ENCODE data around the gene TULP4. TPM values are rescaled to one million over a fixed set of nuclear protein-coding genes. Genes with fewer than 3 reads are reported as not detected.
"Not testable (repeated sequence)": the region's sequence is repeated elsewhere in the genome, so short reads cannot be mapped to it uniquely, and the experiment has no call there.

The TULP4 gene
- total RNA-seq, 1 experiment from 2014 or later: 21.5 TPM

GRCh38 chr6:158475344-158476302 is 163.4 kb downstream of the TULP4 start:
- POLR2A ChIA-PET (ENCODE audit: unreplicated experiment): interaction anchor here (0.6 kb wide), 2 partner anchors 153 to 314 kb away, joined by 3 read pairs; no protein-coding TSS in a partner anchor
- Histone ChIP-seq H3K36me3 (ENCODE audit: low read depth, low read length) (0 out of 2 replicates have a peak, but pooled peaks cover 4% of the 10 kb centered on the region), H3K4me3 (ENCODE audit: low read length) (peak overlapping the region; percentile 51), H3K4me2 (ENCODE audit: low read length) (peak overlapping the region; percentile 77), H3K9ac (ENCODE audit: low read length) (peak overlapping the region; percentile 81), H3K9me2 (replicated peaks; ENCODE audit: low read length) (no peaks in the 10 kb centered on the region), H2AFZ (ENCODE audit: low read length) (peak overlapping the region; percentile 25; the same call in 1 of the 2 replicates), H3F3A (ENCODE audit: low read length, unreplicated experiment) (no peaks in the 10 kb centered on the region), H3K27me3 (ENCODE audit: low read length) (no peaks in the 10 kb centered on the region), H4K20me1 (ENCODE audit: low read length) (no peaks in the 10 kb centered on the region), H3K79me2 (ENCODE audit: low read length) (no peaks in the 10 kb centered on the region), H3K9me3 (ENCODE audit: low read length) (no peaks in the 10 kb centered on the region), H3K27ac (ENCODE audit: low read length) (peak overlapping the region; percentile 99), H3K4me1 (ENCODE audit: insufficient read depth, low read length) (peaks cover 31% of the 10 kb centered on the region)
- BruUV-seq (replicated peaks): no TSS peak
- peak; percentile 81 for ATAC-seq
- intact Hi-C loops (cut with micrococcal nuclease): no loop called here
- peak; percentile 67 for DNase-seq
- no peak for TF ChIP-seq EZH2 (IDR thresholded peaks at IDR 0.05; ENCODE audit: low read length, unreplicated experiment)
- TF ChIP-seq, protein P1, sequence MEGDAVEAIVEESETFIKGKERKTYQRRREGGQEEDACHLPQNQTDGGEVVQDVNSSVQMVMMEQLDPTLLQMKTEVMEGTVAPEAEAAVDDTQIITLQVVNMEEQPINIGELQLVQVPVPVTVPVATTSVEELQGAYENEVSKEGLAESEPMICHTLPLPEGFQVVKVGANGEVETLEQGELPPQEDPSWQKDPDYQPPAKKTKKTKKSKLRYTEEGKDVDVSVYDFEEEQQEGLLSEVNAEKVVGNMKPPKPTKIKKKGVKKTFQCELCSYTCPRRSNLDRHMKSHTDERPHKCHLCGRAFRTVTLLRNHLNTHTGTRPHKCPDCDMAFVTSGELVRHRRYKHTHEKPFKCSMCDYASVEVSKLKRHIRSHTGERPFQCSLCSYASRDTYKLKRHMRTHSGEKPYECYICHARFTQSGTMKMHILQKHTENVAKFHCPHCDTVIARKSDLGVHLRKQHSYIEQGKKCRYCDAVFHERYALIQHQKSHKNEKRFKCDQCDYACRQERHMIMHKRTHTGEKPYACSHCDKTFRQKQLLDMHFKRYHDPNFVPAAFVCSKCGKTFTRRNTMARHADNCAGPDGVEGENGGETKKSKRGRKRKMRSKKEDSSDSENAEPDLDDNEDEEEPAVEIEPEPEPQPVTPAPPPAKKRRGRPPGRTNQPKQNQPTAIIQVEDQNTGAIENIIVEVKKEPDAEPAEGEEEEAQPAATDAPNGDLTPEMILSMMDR (conservative IDR thresholded peaks at IDR 0.05; ENCODE audit: low read depth, low read length): no peak
- no peak for TF ChIP-seq EZH2phosphoT487 (IDR thresholded peaks at IDR 0.05; ENCODE audit: borderline replicate concordance, low read length)
- CTCF ChIA-PET: interaction anchor here (1.0 kb wide), 1 partner anchor 43 kb away, joined by 3 read pairs; no protein-coding TSS in a partner anchor

- Histone ChIP-seq H3K9ac (ENCODE audit: low read length) (no peak overlapping the region), H3K27ac (ENCODE audit: low read length) (peak overlapping the region; percentile 99), H3K27me3 (ENCODE audit: low read length) (no peaks in the 10 kb centered on the region), H3K36me3 (ENCODE audit: low read depth, low read length) (0 out of 2 replicates have a peak, but pooled peaks cover 4% of the 10 kb centered on the region), H4K20me1 (ENCODE audit: low read length) (no peaks in the 10 kb centered on the region), H3K4me2 (ENCODE audit: low read length) (peak overlapping the region; percentile 77), H3K9me2 (replicated peaks; ENCODE audit: low read length) (no peaks in the 10 kb centered on the region), H2AFZ (ENCODE audit: low read length) (no peak overlapping the region), H3K4me1 (ENCODE audit: insufficient read depth, low read length) (peaks cover 37% of the 10 kb centered on the region), H3K9me3 (ENCODE audit: low read length) (no peaks in the 10 kb centered on the region), H3F3A (ENCODE audit: low read length, unreplicated experiment) (no peaks in the 10 kb centered on the region), H3K4me3 (ENCODE audit: low read length) (no peak overlapping the region), H3K79me2 (ENCODE audit: low read length) (no peaks in the 10 kb centered on the region)
- intact Hi-C loops (cut with micrococcal nuclease): no loop called here
- BruUV-seq (replicated peaks): no TSS peak
- ATAC-seq (no peak), DNase-seq (no peak)
- TF ChIP-seq, protein P1 (conservative IDR thresholded peaks at IDR 0.05; ENCODE audit: low read depth, low read length): no peak
- TF ChIP-seq EZH2 (IDR thresholded peaks at IDR 0.05; ENCODE audit: low read length, unreplicated experiment) (no peak), EZH2phosphoT487 (IDR thresholded peaks at IDR 0.05; ENCODE audit: borderline replicate concordance, low read length) (no peak)
- CTCF ChIA-PET: no interaction called here
- POLR2A ChIA-PET (ENCODE audit: unreplicated experiment): no interaction called here
Observed at GRCh38 chr6:158476389-158476788, 164.1 kb downstream of the TULP4 start.

GRCh38 chr6:158477722-158478121 is 165.5 kb downstream of the TULP4 start:
- DNase-seq; POLR2A ChIA-PET (ENCODE audit: unreplicated experiment); H2AFZ ChIP-seq (ENCODE audit: low read length); H3K9me3 ChIP-seq (ENCODE audit: low read length); H3F3A ChIP-seq (ENCODE audit: low read length, unreplicated experiment); H3K27me3 ChIP-seq (ENCODE audit: low read length); H4K20me1 ChIP-seq (ENCODE audit: low read length); H3K36me3 ChIP-seq (ENCODE audit: low read depth, low read length); CTCF ChIA-PET; intact Hi-C loops (cut with micrococcal nuclease); H3K4me3 ChIP-seq (ENCODE audit: low read length); H3K27ac ChIP-seq (ENCODE audit: low read length); ATAC-seq; H3K79me2 ChIP-seq (ENCODE audit: low read length); BruUV-seq (replicated peaks); H3K4me2 ChIP-seq (ENCODE audit: low read length); H3K9ac ChIP-seq (ENCODE audit: low read length); H3K9me2 ChIP-seq (replicated peaks; ENCODE audit: low read length): not testable (repeated sequence)
- H3K4me1 ChIP-seq (ENCODE audit: insufficient read depth, low read length): peaks cover 49% of the 10 kb centered on the region

Data from PC-3 (cell line).